ENCODE measurements around the gene MED25. TPM values are rescaled to one million over a fixed set of nuclear protein-coding genes. Genes with fewer than 3 reads are reported as not detected.

Gene MED25
- total RNA-seq, 2 experiments from 2014 or later, result 35.7 to 38.7 TPM

DNA sequence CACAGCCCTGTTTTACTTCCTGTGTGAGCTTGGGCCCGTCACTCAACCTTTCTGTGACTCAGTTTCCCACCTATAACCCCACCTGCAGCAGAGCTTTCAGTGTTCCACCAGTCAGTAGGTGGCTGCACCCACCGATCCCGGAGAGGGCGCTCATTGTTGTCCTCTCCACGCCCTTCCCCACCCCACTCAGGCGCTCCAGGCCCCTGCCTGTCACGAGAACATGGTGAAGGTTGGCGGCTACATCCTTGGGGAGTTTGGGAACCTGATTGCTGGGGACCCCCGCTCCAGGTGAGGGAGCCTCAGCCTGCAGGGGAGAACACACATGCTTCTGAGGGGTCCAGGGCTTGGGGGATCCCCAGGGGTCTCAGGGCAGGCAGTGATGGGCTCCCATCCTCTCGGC lies 17.3 kb upstream of the MED25 start:
- Mint-ChIP-seq H3K9me3 (no peaks in the 10 kb centered on the region), H3K4me3 (no peak overlapping the region), H3K36me3 (ENCODE audit: low read depth) (peaks cover 26% of the 10 kb centered on the region), H3K27ac (no peak overlapping the region), H3K4me1 (ENCODE audit: low read depth) (no peaks in the 10 kb centered on the region), H3K27me3 (no peaks in the 10 kb centered on the region)
- TF ChIP-seq CTCF (IDR thresholded peaks at IDR 0.05), result no peak
- ChIA-PET CTCF (no interaction called here), POLR2A (no interaction called here)
- intact Hi-C loops (cut with micrococcal nuclease), result no loop called here
- DNase-seq (no peak), ATAC-seq (no peak)

DNA sequence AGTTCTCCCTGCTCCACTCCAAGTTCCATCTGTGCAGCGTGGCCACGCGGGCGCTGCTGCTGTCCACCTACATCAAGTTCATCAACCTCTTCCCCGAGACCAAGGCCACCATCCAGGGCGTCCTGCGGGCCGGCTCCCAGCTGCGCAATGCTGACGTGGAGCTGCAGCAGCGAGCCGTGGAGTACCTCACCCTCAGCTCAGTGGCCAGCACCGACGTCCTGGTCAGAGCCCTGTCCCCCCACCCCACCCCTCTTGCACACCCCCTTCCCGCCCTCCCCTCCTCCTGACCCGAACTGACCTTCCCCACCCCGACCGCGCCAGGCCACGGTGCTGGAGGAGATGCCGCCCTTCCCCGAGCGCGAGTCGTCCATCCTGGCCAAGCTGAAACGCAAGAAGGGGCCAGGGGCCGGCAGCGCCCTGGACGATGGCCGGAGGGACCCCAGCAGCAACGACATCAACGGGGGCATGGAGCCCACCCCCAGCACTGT lies 16.6 kb upstream of the MED25 start:
- DNase-seq (no peak), ATAC-seq (no peak)
- no peaks in the 10 kb centered on the region for H3K27me3 Mint-ChIP-seq
- H3K27ac Mint-ChIP-seq, result no peak overlapping the region
- H3K4me3 Mint-ChIP-seq, result no peak overlapping the region
- H3K9me3 Mint-ChIP-seq, result no peaks in the 10 kb centered on the region
- ChIA-PET POLR2A (no interaction called here), CTCF (no interaction called here)
- TF ChIP-seq CTCF (IDR thresholded peaks at IDR 0.05), result no peak
- H3K4me1 Mint-ChIP-seq (ENCODE audit: low read depth), result no peaks in the 10 kb centered on the region
- H3K36me3 Mint-ChIP-seq (ENCODE audit: low read depth), result peaks cover 28% of the 10 kb centered on the region
- intact Hi-C loops (cut with micrococcal nuclease), result no loop called here

DNA sequence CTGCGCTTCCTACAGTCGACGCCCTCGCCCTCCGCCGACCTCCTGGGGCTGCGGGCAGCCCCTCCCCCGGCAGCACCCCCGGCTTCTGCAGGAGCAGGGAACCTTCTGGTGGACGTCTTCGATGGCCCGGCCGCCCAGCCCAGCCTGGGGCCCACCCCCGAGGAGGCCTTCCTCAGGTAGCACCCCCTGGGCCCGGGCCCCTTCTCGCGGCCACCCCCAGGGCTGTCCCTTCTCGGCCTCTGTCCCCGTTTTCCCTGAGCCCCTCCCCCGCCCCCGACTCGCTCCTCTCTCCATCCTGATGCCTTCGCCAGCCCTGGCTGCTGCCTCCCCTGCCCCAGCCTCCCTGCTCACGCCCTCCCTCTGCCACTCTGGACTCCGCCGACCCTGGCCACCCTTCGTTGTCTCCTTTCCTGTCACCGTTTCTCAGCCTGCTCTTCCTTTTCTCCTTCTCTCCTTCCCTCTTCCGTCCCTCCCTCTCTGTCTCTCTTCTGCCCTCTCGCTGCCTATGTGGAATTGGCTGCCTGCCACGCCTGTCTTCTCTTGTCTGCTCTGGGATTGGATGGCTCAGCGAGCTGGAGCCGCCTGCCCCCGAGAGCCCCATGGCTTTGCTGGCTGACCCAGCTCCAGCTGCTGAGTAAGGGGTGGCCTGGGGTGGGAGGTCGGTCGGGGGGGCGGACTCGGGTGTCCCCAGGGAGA lies 16.0 kb upstream of the MED25 start:
- ChIA-PET CTCF (no interaction called here), POLR2A (no interaction called here)
- DNase-seq, result no peak
- ATAC-seq, result no peak
- Mint-ChIP-seq H3K27ac (no peak overlapping the region), H3K36me3 (ENCODE audit: low read depth) (peaks cover 26% of the 10 kb centered on the region), H3K4me3 (no peak overlapping the region), H3K9me3 (no peaks in the 10 kb centered on the region), H3K27me3 (no peaks in the 10 kb centered on the region), H3K4me1 (ENCODE audit: low read depth) (no peaks in the 10 kb centered on the region)
- intact Hi-C loops (cut with micrococcal nuclease), result no loop called here
- TF ChIP-seq CTCF (IDR thresholded peaks at IDR 0.05), result no peak

DNA sequence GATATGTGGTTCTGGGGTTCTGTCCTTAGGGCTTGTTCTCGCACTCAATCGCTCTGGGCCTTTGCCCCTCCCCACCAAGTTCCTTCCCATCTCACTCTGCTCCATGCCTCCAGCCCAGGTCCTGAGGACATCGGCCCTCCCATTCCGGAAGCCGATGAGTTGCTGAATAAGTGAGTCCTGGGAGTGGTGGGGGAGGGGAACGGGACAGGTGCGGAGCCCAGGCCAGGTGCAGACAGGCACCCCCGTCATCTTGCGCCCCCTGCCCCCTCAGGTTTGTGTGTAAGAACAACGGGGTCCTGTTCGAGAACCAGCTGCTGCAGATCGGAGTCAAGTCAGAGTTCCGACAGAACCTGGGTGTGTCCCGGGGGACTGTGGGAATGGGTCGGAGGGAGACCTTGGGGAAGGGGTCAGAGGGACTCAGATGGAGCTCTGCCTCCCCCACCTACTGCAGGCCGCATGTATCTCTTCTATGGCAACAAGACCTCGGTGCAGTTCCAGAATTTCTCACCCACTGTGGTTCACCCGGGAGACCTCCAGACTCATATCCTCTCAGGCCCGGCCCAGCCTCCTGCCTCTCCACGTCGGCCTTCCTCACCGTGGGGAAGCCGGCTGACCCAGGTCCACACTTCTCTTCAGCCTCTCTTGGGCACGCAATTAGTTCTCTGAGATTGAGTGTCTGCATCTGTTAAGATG lies 15.1 kb upstream of the MED25 start:
- no peaks in the 10 kb centered on the region for H3K9me3 Mint-ChIP-seq
- H3K36me3 Mint-ChIP-seq (ENCODE audit: low read depth), result peaks cover 26% of the 10 kb centered on the region
- no peaks in the 10 kb centered on the region for H3K27me3 Mint-ChIP-seq
- POLR2A ChIA-PET, result no interaction called here
- CTCF ChIA-PET, result no interaction called here
- intact Hi-C loops (cut with micrococcal nuclease), result no loop called here
- ATAC-seq (no peak), DNase-seq (no peak)
- H3K4me3 Mint-ChIP-seq, result no peak overlapping the region
- peaks cover 7% of the 10 kb centered on the region for H3K4me1 Mint-ChIP-seq (ENCODE audit: low read depth)
- H3K27ac Mint-ChIP-seq, result no peak overlapping the region
- no peak for TF ChIP-seq CTCF (IDR thresholded peaks at IDR 0.05)

DNA sequence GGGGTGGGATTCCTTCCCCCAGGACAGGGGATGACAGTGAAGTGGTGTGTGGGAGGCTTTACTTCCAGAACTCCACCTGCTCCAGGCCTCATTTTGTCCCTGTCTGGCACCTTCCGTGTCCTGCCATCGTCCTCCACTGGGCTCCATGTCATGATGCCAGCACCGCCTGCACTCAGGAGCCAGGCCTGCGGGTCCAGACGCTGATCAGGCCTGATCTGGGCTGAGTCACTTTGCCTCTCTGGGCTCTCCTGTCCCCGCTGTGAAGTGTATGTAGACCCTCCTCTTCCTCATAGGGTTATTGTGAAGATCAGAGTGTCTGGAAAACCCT lies 14.6 kb upstream of the MED25 start:
- TF ChIP-seq CTCF (IDR thresholded peaks at IDR 0.05), result no peak
- H3K4me1 Mint-ChIP-seq (ENCODE audit: low read depth), result peaks cover 11% of the 10 kb centered on the region
- no peaks in the 10 kb centered on the region for H3K9me3 Mint-ChIP-seq
- no peak for DNase-seq
- CTCF ChIA-PET, result no interaction called here
- POLR2A ChIA-PET, result no interaction called here
- H3K36me3 Mint-ChIP-seq (ENCODE audit: low read depth), result peaks cover 26% of the 10 kb centered on the region
- intact Hi-C loops (cut with micrococcal nuclease), result no loop called here
- no peak for ATAC-seq
- no peaks in the 10 kb centered on the region for H3K27me3 Mint-ChIP-seq
- H3K27ac Mint-ChIP-seq, result no peak overlapping the region
- no peak overlapping the region for H3K4me3 Mint-ChIP-seq
